ENCODE data around the gene ZFYVE19.

The ZFYVE19 gene

GRCh38 chr15:40776537-40777141 lies 30.2 kb upstream of the ZFYVE19 start:
- no peak for DNase-seq

GRCh38 chr15:40782609-40783227 lies 24.2 kb upstream of the ZFYVE19 start:
- peak; percentile 26 for DNase-seq

- DNase-seq = no peak
Observed at GRCh38 chr15:40785164-40785563, 21.7 kb upstream of the ZFYVE19 start.

GRCh38 chr15:40785814-40786213 lies 21.1 kb upstream of the ZFYVE19 start:
- DNase-seq = no peak

GRCh38 chr15:40787344-40787841 lies 19.5 kb upstream of the ZFYVE19 start:
- no peak for DNase-seq

GRCh38 chr15:40787991-40788390 lies 18.9 kb upstream of the ZFYVE19 start:
- DNase-seq = no peak

- DNase-seq = no peak
Observed at GRCh38 chr15:40789119-40789518, 17.8 kb upstream of the ZFYVE19 start.

- no peak for DNase-seq
Observed at GRCh38 chr15:40789999-40790398, 16.9 kb upstream of the ZFYVE19 start.

- no peak for DNase-seq
Observed at GRCh38 chr15:40790718-40791117, 16.2 kb upstream of the ZFYVE19 start.

GRCh38 chr15:40792394-40792793 lies 14.5 kb upstream of the ZFYVE19 start:
- no peak for DNase-seq

- DNase-seq = no peak
Observed at GRCh38 chr15:40793216-40793989, 13.5 kb upstream of the ZFYVE19 start.

- DNase-seq = no peak
Observed at GRCh38 chr15:40796041-40796440, 10.8 kb upstream of the ZFYVE19 start.

GRCh38 chr15:40796512-40796911 lies 10.4 kb upstream of the ZFYVE19 start:
- DNase-seq = no peak

- DNase-seq = no peak
Observed at GRCh38 chr15:40799523-40799922, 7.4 kb upstream of the ZFYVE19 start.

- no peak for DNase-seq
Observed at GRCh38 chr15:40803076-40803475, 3.8 kb upstream of the ZFYVE19 start.

GRCh38 chr15:40803688-40804087 lies 3.2 kb upstream of the ZFYVE19 start:
- DNase-seq = no peak

- peak; percentile 31 for DNase-seq
Observed at GRCh38 chr15:40806672-40807027, 239 bp upstream of the ZFYVE19 start.

GRCh38 chr15:40807888-40808461 lies 1.1 kb downstream of the ZFYVE19 start:
- DNase-seq = no peak

GRCh38 chr15:40808861-40809450 lies 2.1 kb downstream of the ZFYVE19 start:
- no peak for DNase-seq

GRCh38 chr15:40812721-40813425 lies 6.0 kb downstream of the ZFYVE19 start:
- no peak for DNase-seq

- DNase-seq = no peak
Observed at GRCh38 chr15:40815042-40815698, 8.3 kb downstream of the ZFYVE19 start.

- DNase-seq = no peak
Observed at GRCh38 chr15:40819048-40819447, 12.2 kb downstream of the ZFYVE19 start.

All from NCI-H524 treated with DMSO at 0.1 percent for 48 hours (cell line).